GM04503 (cell line): ENCODE data around the gene ZBTB43.
A peak's percentile ranks its signal among the peaks of the same experiment; 100 is the strongest.
"Not testable (repeated sequence)": the region's sequence is repeated elsewhere in the genome, so short reads cannot be mapped to it uniquely, and the experiment has no call there.

Experiments used
- DNase-seq: peaks from one replicate; pipeline ENCODE4 v3.0.0-alpha.2; 2012; ENCODE audit warnings: low read depth

Gene ZBTB43

GRCh38 chr9:126804696-126805553 lies at the start of gene ZBTB43:
Gene ZBTB43 (plus strand): TSS chr9:126805040. CDS start chr9:126832510, 27,470 bp downstream.
- DNase-seq = peak; percentile 72

DNA sequence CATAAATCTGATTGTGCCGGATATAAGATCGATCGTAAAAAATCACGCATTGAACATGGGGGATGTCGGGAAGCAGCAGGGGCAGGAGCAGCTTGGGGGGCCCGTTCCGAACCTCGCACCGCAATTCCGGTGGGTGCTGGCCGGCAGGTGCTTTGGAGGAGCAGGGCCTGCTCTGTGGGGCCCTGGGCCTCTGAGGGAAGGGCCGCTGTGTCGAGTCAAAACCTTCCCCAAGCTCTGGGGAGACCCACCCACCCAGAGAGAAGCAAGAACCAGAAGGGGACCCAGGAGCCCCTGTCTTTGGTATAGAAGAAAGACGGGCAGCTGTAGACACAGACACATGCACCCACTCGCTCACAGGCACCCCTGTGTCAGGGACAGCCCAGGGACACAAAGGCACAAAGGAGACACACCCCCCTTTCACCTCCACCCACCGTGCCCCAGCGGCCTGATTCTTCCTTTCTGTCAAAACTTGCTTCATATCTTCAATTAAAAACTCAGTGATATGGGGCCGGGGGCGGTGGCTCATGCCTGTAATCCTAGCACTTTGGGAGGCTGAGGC lies 49.4 kb upstream of the ZBTB43 start:
- DNase-seq = no peak

GRCh38 chr9:126756238-126756637 lies 48.6 kb upstream of the ZBTB43 start:
- DNase-seq = no peak

DNA sequence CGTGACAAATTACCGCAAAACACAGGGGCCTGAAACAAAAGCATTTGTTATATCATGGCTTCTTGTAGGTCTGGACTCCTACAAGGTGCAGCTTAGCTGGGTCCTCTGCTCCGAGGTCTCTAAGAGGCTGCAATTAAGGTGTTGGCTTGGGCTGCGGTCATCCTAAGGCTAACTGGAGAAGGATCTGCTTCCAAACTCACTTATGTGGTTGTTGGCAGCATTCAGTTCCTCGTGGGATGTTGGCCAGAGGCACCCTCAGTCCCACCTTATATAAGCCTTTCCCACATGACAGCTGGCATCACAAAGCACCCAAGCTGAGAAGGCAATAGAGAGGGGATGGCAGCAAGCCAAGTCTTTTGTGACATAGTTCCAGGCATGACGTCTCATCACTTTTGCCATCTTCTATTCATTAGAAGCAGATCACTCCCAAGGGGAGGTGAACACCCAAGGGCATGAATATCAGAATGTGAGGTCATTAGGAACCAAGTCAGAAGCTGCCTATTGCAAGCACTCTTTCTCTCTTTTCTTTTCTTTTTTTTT lies 47.9 kb upstream of the ZBTB43 start:
- DNase-seq = no peak

- no peak for DNase-seq
Observed at GRCh38 chr9:126758916-126759585, 45.8 kb upstream of the ZBTB43 start.

GRCh38 chr9:126761274-126761673 lies 43.6 kb upstream of the ZBTB43 start:
- DNase-seq = no peak

- no peak for DNase-seq
Observed at GRCh38 chr9:126763130-126763764, 41.6 kb upstream of the ZBTB43 start.

GRCh38 chr9:126773004-126773607 lies 31.7 kb upstream of the ZBTB43 start:
- DNase-seq = no peak

- DNase-seq = no peak
Observed at GRCh38 chr9:126775926-126776325, 28.9 kb upstream of the ZBTB43 start.

DNA sequence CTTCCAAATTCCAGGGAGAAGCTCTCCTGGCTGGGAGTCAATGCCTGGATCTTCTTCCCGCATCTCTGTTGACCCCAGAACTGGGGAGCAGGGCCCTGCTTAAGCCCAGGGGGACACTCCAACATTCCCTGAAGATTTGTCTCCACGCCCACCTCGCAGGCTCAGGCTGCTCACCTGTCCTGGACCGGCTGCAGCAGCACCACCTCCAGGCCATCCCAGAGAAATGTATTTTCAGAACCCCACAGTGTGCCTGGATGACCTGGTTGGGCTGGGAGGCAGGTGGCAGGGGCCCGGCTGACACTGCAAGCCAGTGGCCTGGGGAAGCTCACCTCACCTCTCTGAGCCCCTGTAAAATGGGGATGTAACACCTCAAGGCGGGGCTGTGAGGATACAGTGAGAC lies 27.1 kb upstream of the ZBTB43 start:
- no peak for DNase-seq

GRCh38 chr9:126778141-126778540 lies 26.7 kb upstream of the ZBTB43 start:
- DNase-seq = no peak

GRCh38 chr9:126778696-126779095 lies 26.1 kb upstream of the ZBTB43 start:
- not testable (repeated sequence) for DNase-seq

DNA sequence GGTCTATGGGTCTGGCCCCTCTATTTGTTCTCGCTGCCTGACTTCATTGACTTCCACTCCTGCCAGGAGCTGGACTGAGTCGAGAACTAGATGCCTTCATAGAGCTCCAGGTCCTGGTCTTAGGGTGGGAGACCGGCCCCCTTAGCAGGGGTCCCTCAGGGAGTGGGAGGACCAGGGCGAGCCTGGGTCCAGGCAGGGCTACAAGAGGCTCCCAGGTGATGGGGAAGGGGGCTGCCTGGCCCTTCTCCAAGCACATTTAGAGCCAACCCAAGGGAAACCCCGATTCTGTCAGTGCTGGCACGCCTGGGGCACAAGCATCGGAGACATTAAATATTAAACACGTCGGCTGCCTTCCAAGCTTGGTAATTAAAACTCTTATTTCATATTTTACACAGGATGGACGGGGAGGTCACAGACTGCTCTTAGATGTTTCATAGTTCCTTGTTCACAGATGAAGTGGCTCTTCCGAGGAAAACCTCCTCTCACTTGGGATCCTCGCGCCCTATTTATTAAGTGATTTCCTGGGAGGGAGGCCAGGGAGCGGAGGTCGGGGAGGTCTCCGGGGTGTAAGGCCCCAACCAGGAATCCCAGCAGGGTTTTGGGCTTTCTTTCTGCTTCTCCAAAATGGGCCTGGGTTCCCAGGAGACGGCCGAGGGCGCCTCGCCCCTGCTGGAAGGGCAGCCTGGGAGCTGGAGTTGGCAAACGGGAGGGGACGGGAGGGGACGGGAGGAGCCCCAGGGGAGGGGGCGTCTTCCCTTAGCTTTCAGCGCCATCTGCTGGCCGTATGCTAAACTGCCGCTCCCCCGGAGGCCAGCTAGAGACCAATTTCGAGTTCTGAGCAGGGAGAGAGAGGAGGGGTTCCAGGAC lies 23.4 kb upstream of the ZBTB43 start:
- DNase-seq = no peak

DNA sequence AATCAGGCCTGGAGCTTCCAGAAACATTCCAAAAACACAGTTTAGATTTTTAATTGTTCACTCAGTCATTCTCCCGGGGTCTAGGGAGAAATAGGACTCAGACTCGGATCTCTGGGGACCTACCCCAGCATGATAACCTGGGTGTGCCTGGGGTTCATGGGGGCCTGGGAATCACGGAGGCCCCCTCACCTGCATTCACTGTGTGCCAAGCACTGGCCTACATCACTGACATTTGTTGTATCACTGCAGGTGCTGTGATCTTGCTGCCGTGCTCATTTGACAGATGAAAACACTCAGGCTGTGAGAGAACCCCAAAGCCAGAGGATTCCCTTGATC lies 22.8 kb upstream of the ZBTB43 start:
- DNase-seq = no peak

DNA sequence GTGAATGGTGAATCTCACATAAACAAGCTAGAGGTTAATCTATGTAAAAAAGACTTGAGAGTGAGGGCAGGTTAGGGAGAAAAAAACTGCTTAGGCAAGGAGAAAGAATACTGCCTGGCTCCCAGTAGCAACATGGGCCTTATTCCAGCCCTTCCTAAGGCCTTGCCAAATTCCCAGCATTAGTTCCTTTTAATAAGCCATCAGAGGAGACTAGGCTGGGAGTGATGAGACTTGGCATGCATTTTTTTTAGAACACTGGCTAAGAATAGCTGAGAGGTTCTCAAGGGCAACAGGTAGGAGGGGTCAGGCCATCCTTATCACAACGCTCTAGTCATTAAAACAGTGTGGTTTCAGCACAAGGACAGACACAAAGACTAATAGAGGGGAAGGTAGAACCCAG lies 20.9 kb upstream of the ZBTB43 start:
- no peak for DNase-seq

GRCh38 chr9:126784401-126784800 lies 20.4 kb upstream of the ZBTB43 start:
- DNase-seq = no peak

DNA sequence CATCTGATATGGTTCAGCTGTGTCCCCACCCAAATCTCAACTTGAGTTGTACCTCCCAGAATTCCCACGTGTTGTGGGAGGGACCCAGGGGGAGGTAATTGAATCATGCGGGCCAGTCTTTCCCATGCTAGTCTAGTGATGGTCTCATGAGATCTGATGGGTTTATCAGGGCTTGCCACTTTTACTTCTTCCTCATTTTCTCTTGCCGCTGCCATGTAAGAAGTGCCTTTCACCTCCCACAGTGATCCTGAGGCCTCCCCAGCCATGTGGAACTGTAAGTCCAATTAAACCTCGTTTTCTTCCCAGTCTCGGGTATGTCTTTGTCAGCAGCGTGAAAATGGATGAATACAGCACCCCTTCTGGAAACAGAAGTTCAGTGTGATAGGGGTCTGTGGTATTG lies 20.0 kb upstream of the ZBTB43 start:
- not testable (repeated sequence) for DNase-seq

GRCh38 chr9:126788046-126788445 lies 16.8 kb upstream of the ZBTB43 start:
- no peak for DNase-seq

GRCh38 chr9:126788634-126789349 lies 16.0 kb upstream of the ZBTB43 start:
- no peak for DNase-seq

DNA sequence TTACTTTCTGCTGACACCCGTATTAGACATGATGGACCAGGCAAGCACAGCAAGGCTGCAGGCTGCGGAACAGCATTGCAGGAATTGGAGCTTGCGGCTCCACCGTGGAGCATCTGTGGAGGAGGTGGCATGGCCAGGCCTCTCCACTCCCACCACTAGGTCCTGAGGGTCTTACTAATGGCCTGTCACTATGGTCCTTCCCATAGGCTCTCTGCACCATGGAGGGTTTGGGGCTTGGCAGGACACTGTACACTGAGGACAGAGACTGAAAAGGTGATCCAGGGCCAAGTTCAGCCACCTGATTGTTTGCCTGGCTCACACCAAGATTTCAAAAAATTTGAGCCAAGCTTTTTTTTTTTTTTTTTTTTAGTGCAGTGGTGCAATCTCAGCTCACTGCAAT lies 14.3 kb upstream of the ZBTB43 start:
- DNase-seq = no peak
